K562 (cell line): ENCODE results near the gene EFNA1. TPM values are rescaled to one million over a fixed set of nuclear protein-coding genes. Genes with fewer than 3 reads are reported as not detected.
A peak's percentile ranks its signal among the peaks of the same experiment; 100 is the strongest.

Source experiments
- BCOR ChIP-seq: fragments of 450-650 bp; IDR thresholded peaks from 2 replicates; pipeline ENCODE4 v1.6.1; 2016
- HDGF ChIP-seq: fragments of 450-650 bp; IDR thresholded peaks from 2 replicates; pipeline ENCODE4 v1.6.1; 2016
- HINFP ChIP-seq: fragments of 450-650 bp; conservative IDR thresholded peaks from 2 replicates; pipeline ENCODE4 v1.6.1; 2016; ENCODE audit warnings: missing genetic modification characterization, low read depth, mild to moderate bottlenecking, control low read depth, missing compliant biosample characterization
- ILF3 ChIP-seq: fragments of 450-650 bp; IDR thresholded peaks from 2 replicates; pipeline ENCODE4 v1.6.1; 2018; ENCODE audit warnings: antibody characterized with exemption, mild to moderate bottlenecking, moderate library complexity, borderline replicate concordance
- NFE2L1 ChIP-seq: fragments of 450-650 bp; IDR thresholded peaks from 2 replicates; pipeline ENCODE4 v1.6.1; 2016; ENCODE audit warnings: missing genetic modification characterization, low read depth, mild to moderate bottlenecking, missing compliant biosample characterization, moderate library complexity, borderline replicate concordance
- NR0B1 ChIP-seq: fragments of 450-650 bp; IDR thresholded peaks from one replicate; pipeline ENCODE4 v1.6.1; 2018; ENCODE audit warnings: mild to moderate bottlenecking, moderate library complexity; ENCODE audit not compliant: partially characterized antibody
- SMARCA4 ChIP-seq: fragments of 450-650 bp; IDR thresholded peaks from 2 replicates; pipeline ENCODE4 v1.6.1; 2016
- U2AF1 ChIP-seq: fragments of 200-400 bp; formaldehyde crosslinking; optimal IDR thresholded peaks from 2 replicates; pipeline ENCODE3; 2017; ENCODE audit warnings: mild to moderate bottlenecking, low read depth, low read length, moderate library complexity
- VEZF1 ChIP-seq: fragments of 200-800 bp; sonication (Bioruptor generic); IDR thresholded peaks from 2 replicates; pipeline ENCODE4 v1.6.1; 2017; ENCODE audit warnings: missing genetic modification characterization, missing compliant biosample characterization
- ZNF512 ChIP-seq: IDR thresholded peaks from 2 replicates; pipeline ENCODE4 v1.6.1; 2016; ENCODE audit warnings: missing genetic modification characterization, missing compliant biosample characterization
- ZNF592 ChIP-seq: fragments of 450-650 bp; IDR thresholded peaks from 2 replicates; pipeline ENCODE4 v1.6.1; 2017; ENCODE audit warnings: antibody characterized with exemption, mild to moderate bottlenecking
- polyA plus RNA-seq, 8 experiments: library from polyadenylated mRNA; depleted of rRNA in 4 of 8; stranded (reverse) in 5 of 8; unstranded in 3 of 8; fragments of >200 nt; fragmentation: Nextera tagmentation in 2 of 8; fragmentation: Illumina TruSeq in 1 of 8; extraction: Ambion mirVana in 2 of 8; extraction: Trizol in 1 of 8; gene quantifications; 2 replicates each; pipeline versions ENCODE4 v1.2.1 to v1.2.3, GENCODE V29; 2011 to 2014; ENCODE audit warnings: inconsistent platforms in 1 of 8, missing spikeins in 1 of 8
- total RNA-seq, 7 experiments: library from RNA; depleted of rRNA in 6 of 7; stranded (reverse); fragments of >200 nt in 6 of 7; fragmentation: Illumina TruSeq in 2 of 7; extraction: Trizol in 2 of 7; gene quantifications; 2 replicates each; pipeline versions ENCODE4 v1.2.1 to v1.2.3, GENCODE V29; 2011 to 2021; ENCODE audit warnings: low replicate concordance in 1 of 7

Gene EFNA1
- total and polyA plus RNA-seq, 9 of the 15 experiments (the other 6 are each of a cell fraction or from before 2014, with no cell fraction given): 2.1 to 9.3 (median 3.0) TPM

GRCh38 chr1:155081472-155082300 is 46.0 kb upstream of the EFNA1 start (continued):
- TF ChIP-seq NFE2L1 (tag) (no peak), NR0B1 (no peak), SMARCA4 (no peak), ILF3 (no peak), ZNF512 (tag) (0 out of 2 replicates have a peak, but pooled peaks have one; percentile 10), HINFP (tag) (no peak), VEZF1 (no peak), U2AF1 (no peak), HDGF (0 out of 2 replicates have a peak, but pooled peaks have one; percentile 64), BCOR (peak; percentile 74; the same call in 1 of the 2 replicates), ZNF592 (no peak)
